ENCODE results near the gene AHCTF1.

DNA sequence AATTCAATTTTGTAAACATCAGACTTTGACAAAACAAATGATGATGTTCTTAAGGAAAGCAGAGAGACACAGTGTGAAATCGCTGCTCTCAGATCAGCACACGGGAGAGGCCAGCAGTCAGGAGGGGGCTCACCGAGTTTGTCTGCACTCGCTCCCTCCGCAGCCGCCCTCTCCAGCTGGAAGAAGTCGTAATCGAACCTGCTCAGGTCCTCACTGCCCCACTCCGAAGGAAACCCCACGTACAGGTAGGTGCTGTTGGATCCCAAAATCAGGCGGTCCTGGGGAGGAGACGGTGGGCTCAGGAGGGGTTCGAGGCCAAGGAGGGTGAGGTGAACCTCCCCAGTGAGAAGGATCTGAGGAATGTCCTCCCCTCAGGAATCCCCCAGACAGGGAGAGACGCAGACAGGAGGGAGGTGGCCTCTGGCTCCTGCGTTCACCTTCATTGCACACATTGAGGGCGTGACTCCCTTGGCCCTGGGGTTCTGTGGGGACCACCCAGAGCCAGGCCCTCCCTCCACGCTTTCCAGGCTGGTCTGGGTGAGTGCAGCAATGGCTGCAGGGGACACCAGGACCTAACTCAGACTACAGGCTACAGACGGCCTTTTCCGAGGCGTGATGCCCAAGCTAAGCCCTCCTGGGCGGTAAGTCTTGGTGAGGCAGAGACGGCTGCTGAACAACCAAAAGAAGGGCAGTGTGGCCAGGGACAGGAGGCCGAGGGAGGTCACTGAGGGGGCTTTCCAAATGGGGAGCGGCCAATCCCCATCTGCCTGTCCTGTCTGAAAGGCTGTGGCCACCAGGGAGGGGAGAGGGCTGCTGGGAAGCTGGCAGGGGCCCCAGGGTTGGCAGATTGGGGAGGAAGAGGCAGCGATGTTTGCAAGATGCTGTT lies 142.1 kb downstream of the AHCTF1 start:
- TF ChIP-seq, protein P1, sequence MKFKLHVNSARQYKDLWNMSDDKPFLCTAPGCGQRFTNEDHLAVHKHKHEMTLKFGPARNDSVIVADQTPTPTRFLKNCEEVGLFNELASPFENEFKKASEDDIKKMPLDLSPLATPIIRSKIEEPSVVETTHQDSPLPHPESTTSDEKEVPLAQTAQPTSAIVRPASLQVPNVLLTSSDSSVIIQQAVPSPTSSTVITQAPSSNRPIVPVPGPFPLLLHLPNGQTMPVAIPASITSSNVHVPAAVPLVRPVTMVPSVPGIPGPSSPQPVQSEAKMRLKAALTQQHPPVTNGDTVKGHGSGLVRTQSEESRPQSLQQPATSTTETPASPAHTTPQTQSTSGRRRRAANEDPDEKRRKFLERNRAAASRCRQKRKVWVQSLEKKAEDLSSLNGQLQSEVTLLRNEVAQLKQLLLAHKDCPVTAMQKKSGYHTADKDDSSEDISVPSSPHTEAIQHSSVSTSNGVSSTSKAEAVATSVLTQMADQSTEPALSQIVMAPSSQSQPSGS (CRISPR knock-in tag; IDR thresholded peaks at IDR 0.05; ENCODE audit: borderline replicate concordance, low read depth): no peak
- TF ChIP-seq ZNF512 (CRISPR knock-in tag; IDR thresholded peaks at IDR 0.05; ENCODE audit: borderline replicate concordance): no peak
- TF ChIP-seq CTCF (IDR thresholded peaks at IDR 0.05): no peak
- TF ChIP-seq, protein P2, sequence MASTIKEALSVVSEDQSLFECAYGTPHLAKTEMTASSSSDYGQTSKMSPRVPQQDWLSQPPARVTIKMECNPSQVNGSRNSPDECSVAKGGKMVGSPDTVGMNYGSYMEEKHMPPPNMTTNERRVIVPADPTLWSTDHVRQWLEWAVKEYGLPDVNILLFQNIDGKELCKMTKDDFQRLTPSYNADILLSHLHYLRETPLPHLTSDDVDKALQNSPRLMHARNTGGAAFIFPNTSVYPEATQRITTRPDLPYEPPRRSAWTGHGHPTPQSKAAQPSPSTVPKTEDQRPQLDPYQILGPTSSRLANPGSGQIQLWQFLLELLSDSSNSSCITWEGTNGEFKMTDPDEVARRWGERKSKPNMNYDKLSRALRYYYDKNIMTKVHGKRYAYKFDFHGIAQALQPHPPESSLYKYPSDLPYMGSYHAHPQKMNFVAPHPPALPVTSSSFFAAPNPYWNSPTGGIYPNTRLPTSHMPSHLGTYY (CRISPR knock-in tag; IDR thresholded peaks at IDR 0.05): no peak
- TF ChIP-seq CBFB (CRISPR knock-in tag; IDR thresholded peaks at IDR 0.05; ENCODE audit: low read depth): no peak

Measured in WTC11 (cell line).